GM23248 (cell line): Measurements from ENCODE around the gene UROD. TPM values are rescaled to one million over a fixed set of nuclear protein-coding genes. Genes with fewer than 3 reads are reported as not detected.

Source experiments
- DNase-seq: peaks from one replicate; pipeline ENCODE4 v3.0.0-alpha.2; 2015
- H2AFZ ChIP-seq: fragments of 200-600 bp; sonication (generic); 2 replicates; pipeline ENCODE4 v1.6.1; 2016; ENCODE audit warnings: antibody characterized with exemption
- H3F3A ChIP-seq: fragments of 200-600 bp; sonication (generic); 2 replicates; pipeline ENCODE4 v1.6.1; 2016; ENCODE audit warnings: mild to moderate bottlenecking, antibody characterized with exemption, mixed run types; ENCODE audit not compliant: insufficient read depth
- H3K27ac ChIP-seq: fragments of 200-600 bp; sonication (generic); 2 replicates; pipeline ENCODE4 v1.5.1; 2016; ENCODE audit warnings: mild to moderate bottlenecking
- H3K27me3 ChIP-seq: fragments of 200-600 bp; sonication (generic); replicated peaks from 2 replicates; pipeline ENCODE4 v1.6.1; 2016; ENCODE audit warnings: mild to moderate bottlenecking; ENCODE audit not compliant: insufficient read depth
- H3K36me3 ChIP-seq: fragments of 200-600 bp; sonication (generic); 2 replicates; pipeline ENCODE4 v1.6.1; 2016; ENCODE audit warnings: low read depth, mild to moderate bottlenecking
- H3K4me1 ChIP-seq: fragments of 200-600 bp; sonication (generic); 2 replicates; pipeline ENCODE4 v1.6.1; 2016; ENCODE audit warnings: mild to moderate bottlenecking; ENCODE audit not compliant: insufficient read depth
- H3K4me2 ChIP-seq: fragments of 200-600 bp; sonication (generic); one replicate; pipeline ENCODE4 v1.6.1; 2016; ENCODE audit warnings: mild to moderate bottlenecking; ENCODE audit not compliant: unreplicated experiment
- H3K4me3 ChIP-seq: fragments of 200-600 bp; sonication (generic); 2 replicates; pipeline ENCODE4 v1.5.1; 2016; ENCODE audit warnings: mild to moderate bottlenecking
- H3K79me2 ChIP-seq: fragments of 200-600 bp; sonication (generic); 2 replicates; pipeline ENCODE4 v1.6.1; 2016; ENCODE audit warnings: mild to moderate bottlenecking; ENCODE audit not compliant: insufficient read depth
- H3K9ac ChIP-seq: fragments of 200-600 bp; sonication (generic); 2 replicates; pipeline ENCODE4 v1.6.1; 2016; ENCODE audit warnings: mild to moderate bottlenecking
- H3K9me2 ChIP-seq: fragments of 200-600 bp; sonication (generic); 2 replicates; pipeline ENCODE4 v1.6.1; 2016; ENCODE audit warnings: mixed run types, mild to moderate bottlenecking, moderate library complexity; ENCODE audit not compliant: insufficient read depth
- H3K9me3 ChIP-seq: fragments of 200-600 bp; sonication (generic); one replicate; pipeline ENCODE4 v1.6.1; 2017; ENCODE audit warnings: low read depth
- H4K20me1 ChIP-seq: fragments of 200-600 bp; sonication (generic); 2 replicates; pipeline ENCODE4 v1.6.0; 2016; ENCODE audit not compliant: insufficient read depth
- EZH2 ChIP-seq: fragments of 200-600 bp; sonication (generic); IDR thresholded peaks from 2 replicates; pipeline ENCODE4 v1.6.1; 2018; ENCODE audit warnings: antibody characterized with exemption, mild to moderate bottlenecking; ENCODE audit not compliant: insufficient read depth, poor library complexity, severe bottlenecking
- EZH2phosphoT487 ChIP-seq: fragments of 200-600 bp; sonication (generic); IDR thresholded peaks from 2 replicates; pipeline ENCODE4 v1.6.1; 2018; ENCODE audit warnings: antibody characterized with exemption, moderate library complexity, mild to moderate bottlenecking, low read depth; ENCODE audit not compliant: insufficient read depth
- WGBS, 2 experiments: methylation state at CpG; one replicate each; pipeline ENCODE4 v1.1.6; 2015 to 2017; ENCODE audit warnings: low lambda C conversion rate in 2 of 2, low coverage in 1 of 2; ENCODE audit errors: missing lambda C conversion rate in 2 of 2; 5-methylcytosine and 5-hydroxymethylcytosine counted together
- in situ Hi-C: fragments of 300-500 bp; cut with MboI; formaldehyde crosslinking; loops from 2 replicates; pipeline ENCODE4 v1.15.0; 2020
- polyA plus RNA-seq: library from polyadenylated mRNA; unstranded; fragments of >200 nt; fragmentation: Nextera tagmentation; extraction: Ambion mirVana; gene quantifications from 2 replicates; pipeline ENCODE4 v1.2.1, GENCODE V29; 2016
- total RNA-seq: library from RNA; depleted of rRNA; stranded (reverse); fragments of >200 nt; shearing (Covaris generic); gene quantifications from 2 replicates; pipeline ENCODE4 v1.2.3, GENCODE V29; 2014; rRNA removed

UROD gene
- total RNA-seq (103 and 111 TPM in 2 replicates), polyA plus RNA-seq (141 and 143 TPM in 2 replicates)

GRCh38 chr1:45011837-45012638 lies at the start of gene UROD:
UROD (plus strand) TSS chr1:45012254; CDS start chr1:45012266, 12 bp downstream.
- peak; percentile 99 for DNase-seq
- H4K20me1 ChIP-seq: no peaks in the 10 kb centered on the region
- peak within 1 kb of the TSS; percentile 73 for H3K27ac ChIP-seq
- H2AFZ ChIP-seq: peak within 1 kb of the TSS; percentile 100
- no peaks in the 10 kb centered on the region for H3K9me3 ChIP-seq
- peaks cover 9% of the 10 kb centered on the region; the same call in 1 of the 2 replicates for H3F3A ChIP-seq
- in situ Hi-C loops: loop anchor here (10.0 kb wide), 1 partner anchor 483 kb away; the partner anchor contains the start of gene TESK2
- H3K27me3 ChIP-seq: no peaks in the 10 kb centered on the region
- H3K4me3 ChIP-seq: peak within 1 kb of the TSS; percentile 82
- WGBS, 2 experiments: 0 to 4% methylated on average over 20 to 21 of the region's 21 CpGs
- H3K79me2 ChIP-seq: peaks cover 40% of the 10 kb centered on the region
- no peak for TF ChIP-seq EZH2phosphoT487
- no peak for TF ChIP-seq EZH2
- no peaks in the 10 kb centered on the region for H3K9me2 ChIP-seq
- peaks cover 16% of the 10 kb centered on the region for H3K4me1 ChIP-seq
- H3K36me3 ChIP-seq: 0 out of 2 replicates have a peak, but pooled peaks cover 5% of the 10 kb centered on the region
- peak within 1 kb of the TSS; percentile 88 for H3K9ac ChIP-seq
- peak within 1 kb of the TSS; percentile 92 for H3K4me2 ChIP-seq

- Histone ChIP-seq H3K36me3 (no peaks in the 10 kb centered on the region), H3F3A (peaks cover 11% of the 10 kb centered on the region), H3K4me2 (no peak overlapping the region), H3K4me3 (no peak overlapping the region), H4K20me1 (no peaks in the 10 kb centered on the region), H3K9me2 (no peaks in the 10 kb centered on the region), H3K9ac (no peak overlapping the region), H3K79me2 (peaks cover 31% of the 10 kb centered on the region), H2AFZ (no peak overlapping the region), H3K9me3 (no peaks in the 10 kb centered on the region), H3K27me3 (no peaks in the 10 kb centered on the region), H3K4me1 (peaks cover 6% of the 10 kb centered on the region), H3K27ac (no peak overlapping the region)
- TF ChIP-seq EZH2: no peak
- no peak for TF ChIP-seq EZH2phosphoT487
- in situ Hi-C loops: no loop called here
- WGBS, 2 experiments: 99 to 100% methylated on average over 3 of the region's 3 CpGs
- no peak for DNase-seq
These were observed 49.3 kb upstream of the UROD start for GRCh38 chr1:44962729-44963128.

- Histone ChIP-seq H3K79me2 (peaks cover 31% of the 10 kb centered on the region), H3K27me3 (no peaks in the 10 kb centered on the region), H2AFZ (no peak overlapping the region), H3K9me2 (no peaks in the 10 kb centered on the region), H3K36me3 (no peaks in the 10 kb centered on the region), H3K9ac (no peak overlapping the region), H3K4me1 (peaks cover 12% of the 10 kb centered on the region; the same call in 1 of the 2 replicates), H3K4me3 (no peak overlapping the region), H3F3A (0 out of 2 replicates have a peak, but pooled peaks cover 3% of the 10 kb centered on the region), H3K9me3 (no peaks in the 10 kb centered on the region), H3K4me2 (no peak overlapping the region), H3K27ac (no peak overlapping the region), H4K20me1 (no peaks in the 10 kb centered on the region)
- no peak for TF ChIP-seq EZH2phosphoT487
- no peak for TF ChIP-seq EZH2
- DNase-seq: no peak
- in situ Hi-C loops: no loop called here
- WGBS, 2 experiments: 87 to 88% methylated on average over 1 of the region's 1 CpG
These were observed 47.7 kb upstream of the UROD start for GRCh38 chr1:44964396-44964795.

GRCh38 chr1:44970317-44970716 lies 41.7 kb upstream of the UROD start:
- Histone ChIP-seq H3K4me1 (peaks cover 12% of the 10 kb centered on the region; the same call in 1 of the 2 replicates), H4K20me1 (no peaks in the 10 kb centered on the region), H3K79me2 (peaks cover 14% of the 10 kb centered on the region), H3K4me2 (no peak overlapping the region), H3K36me3 (no peaks in the 10 kb centered on the region), H3K27me3 (no peaks in the 10 kb centered on the region), H3K27ac (no peak overlapping the region), H3K9me2 (no peaks in the 10 kb centered on the region), H3F3A (peaks cover 11% of the 10 kb centered on the region; the same call in 1 of the 2 replicates), H2AFZ (no peak overlapping the region), H3K9ac (no peak overlapping the region), H3K9me3 (no peaks in the 10 kb centered on the region), H3K4me3 (no peak overlapping the region)
- TF ChIP-seq EZH2phosphoT487 (no peak), EZH2 (no peak)
- in situ Hi-C loops: no loop called here
- 68% methylated on average over 4 of the region's 4 CpGs for WGBS, 2 experiments
- no peak for DNase-seq
